ENCODE results near the gene LRRN1. TPM values are rescaled to one million over a fixed set of nuclear protein-coding genes. Genes with fewer than 3 reads are reported as not detected.
"Not testable (repeated sequence)": the region's sequence is repeated elsewhere in the genome, so short reads cannot be mapped to it uniquely, and the experiment has no call there.

The LRRN1 gene
- total RNA-seq, 5 donors from 2014 or later (not counting 1 experiment from before 2014, with no cell fraction given), result 0.20 to 7.8 (median 1.2) TPM

GRCh38 chr3:3817865-3818264 lies 18.6 kb downstream of the LRRN1 start:
- no peak for ATAC-seq (replicated peaks in 1 of 4)
- POLR2A ChIA-PET, result no interaction called here
- CTCF ChIA-PET, result no interaction called here

GRCh38 chr3:3821777-3822176 lies 22.5 kb downstream of the LRRN1 start:
- Histone ChIP-seq H3K27ac (ENCODE audit: low read length) (no peak overlapping the region), H3K4me1 (ENCODE audit: control insufficient read depth in 1 of 2, extremely low read depth in 1 of 2, insufficient read depth in 2 of 2, low read length in 2 of 2) (no peaks in the 10 kb centered on the region), H3K27me3 (replicated peaks in 1 of 2; ENCODE audit: control insufficient read depth in 2 of 2, extremely low read depth in 1 of 2, insufficient read depth in 2 of 2, low read length in 1 of 2) (no peaks in the 10 kb centered on the region), H3K36me3 (ENCODE audit: control insufficient read depth in 2 of 2, extremely low read depth in 1 of 2, insufficient read depth in 1 of 2, low read length in 1 of 2) (no peaks in the 10 kb centered on the region), H3K4me3 (ENCODE audit: control insufficient read depth in 1 of 2, extremely low read depth in 1 of 2, low read length in 1 of 2) (no peak overlapping the region), H3K9me3 (no peaks in the 10 kb centered on the region)
- ATAC-seq (replicated peaks in 1 of 4) (no peak), DNase-seq (no peak)
- POLR2A ChIA-PET, result interaction anchor here in 1 of 2 donors (0.6 kb wide), 1 partner anchor 1274 kb away, joined by 4 read pairs; no protein-coding TSS in a partner anchor
- Mint-ChIP-seq H3K27ac (no peak overlapping the region), H3K27me3 (no peaks in the 10 kb centered on the region), H3K4me3 (no peak overlapping the region), H3K4me1 (no peaks in the 10 kb centered on the region), H3K36me3 (peaks cover 7% of the 10 kb centered on the region), H3K9me3 (no peaks in the 10 kb centered on the region)
- WGBS (ENCODE audit: insufficient coverage), result 82% methylated on average over 4 of the region's 4 CpGs
- CTCF ChIA-PET, result no interaction called here

More at GRCh38 chr3:3817865-3818264, 18.6 kb downstream of the LRRN1 start:
- H3K27me3 Mint-ChIP-seq, result no peaks in the 10 kb centered on the region
- no CpG with 5 or more reads among the region's 5 CpGs for WGBS (ENCODE audit: insufficient coverage)
- no peak overlapping the region for H3K4me3 ChIP-seq (ENCODE audit: control insufficient read depth in 1 of 2, extremely low read depth in 1 of 2, low read length in 1 of 2)
- H3K27me3 ChIP-seq (replicated peaks in 1 of 2; ENCODE audit: control insufficient read depth in 2 of 2, extremely low read depth in 1 of 2, insufficient read depth in 2 of 2, low read length in 1 of 2), result no peaks in the 10 kb centered on the region
- H3K27ac ChIP-seq (ENCODE audit: low read length), result no peak overlapping the region
- H3K4me1 Mint-ChIP-seq, result no peaks in the 10 kb centered on the region
- no peak overlapping the region for H3K4me3 Mint-ChIP-seq
- H3K4me1 ChIP-seq (ENCODE audit: control insufficient read depth in 1 of 2, extremely low read depth in 1 of 2, insufficient read depth in 2 of 2, low read length in 2 of 2), result no peaks in the 10 kb centered on the region
- DNase-seq, result no peak
- no peaks in the 10 kb centered on the region for H3K9me3 ChIP-seq
- no peak overlapping the region for H3K27ac Mint-ChIP-seq
- no peaks in the 10 kb centered on the region for H3K36me3 ChIP-seq (ENCODE audit: control insufficient read depth in 2 of 2, extremely low read depth in 1 of 2, insufficient read depth in 1 of 2, low read length in 1 of 2)
- no peaks in the 10 kb centered on the region for H3K9me3 Mint-ChIP-seq
- peaks cover 7% of the 10 kb centered on the region for H3K36me3 Mint-ChIP-seq

- WGBS (ENCODE audit: insufficient coverage), result 100% methylated on average over 3 of the region's 3 CpGs
- H3K4me3 ChIP-seq (ENCODE audit: control insufficient read depth in 1 of 2, extremely low read depth in 1 of 2, low read length in 1 of 2), result no peak overlapping the region
- no peaks in the 10 kb centered on the region for H3K4me1 Mint-ChIP-seq
- no peaks in the 10 kb centered on the region for H3K4me1 ChIP-seq (ENCODE audit: control insufficient read depth in 1 of 2, extremely low read depth in 1 of 2, insufficient read depth in 2 of 2, low read length in 2 of 2)
- no peaks in the 10 kb centered on the region for H3K27me3 Mint-ChIP-seq
- H3K9me3 Mint-ChIP-seq, result peaks cover 0 to under 1% (median 0%) of the 10 kb centered on the region in 3 donors
- CTCF ChIA-PET, result no interaction called here
- H3K4me3 Mint-ChIP-seq, result no peak overlapping the region
- no peaks in the 10 kb centered on the region for H3K27me3 ChIP-seq (replicated peaks in 1 of 2; ENCODE audit: control insufficient read depth in 2 of 2, extremely low read depth in 1 of 2, insufficient read depth in 2 of 2, low read length in 1 of 2)
- H3K36me3 Mint-ChIP-seq, result peaks cover 4% of the 10 kb centered on the region
- POLR2A ChIA-PET, result no interaction called here
- no peak overlapping the region for H3K27ac ChIP-seq (ENCODE audit: low read length)
- no peak overlapping the region for H3K27ac Mint-ChIP-seq
- no peaks in the 10 kb centered on the region for H3K36me3 ChIP-seq (ENCODE audit: control insufficient read depth in 2 of 2, extremely low read depth in 1 of 2, insufficient read depth in 1 of 2, low read length in 1 of 2)
- no peaks in the 10 kb centered on the region for H3K9me3 ChIP-seq
- no peak for ATAC-seq (replicated peaks in 1 of 4)
- DNase-seq, result no peak
Measured at GRCh38 chr3:3825035-3825434, 25.8 kb downstream of the LRRN1 start.

- no peak for ATAC-seq (replicated peaks in 1 of 4)
- Histone ChIP-seq H3K4me1 (ENCODE audit: control insufficient read depth in 1 of 2, extremely low read depth in 1 of 2, insufficient read depth in 2 of 2, low read length in 2 of 2) (no peaks in the 10 kb centered on the region), H3K27ac (ENCODE audit: low read length) (no peak overlapping the region), H3K36me3 (ENCODE audit: control insufficient read depth in 2 of 2, extremely low read depth in 1 of 2, insufficient read depth in 1 of 2, low read length in 1 of 2) (no peaks in the 10 kb centered on the region), H3K27me3 (replicated peaks in 1 of 2; ENCODE audit: control insufficient read depth in 2 of 2, extremely low read depth in 1 of 2, insufficient read depth in 2 of 2, low read length in 1 of 2) (no peaks in the 10 kb centered on the region), H3K4me3 (ENCODE audit: control insufficient read depth in 1 of 2, extremely low read depth in 1 of 2, low read length in 1 of 2) (no peak overlapping the region), H3K9me3 (no peaks in the 10 kb centered on the region)
- CTCF ChIA-PET, result no interaction called here
- peaks cover 0 to 4% (median 2%) of the 10 kb centered on the region in 3 donors for H3K9me3 Mint-ChIP-seq
- no peak overlapping the region for H3K27ac Mint-ChIP-seq
- POLR2A ChIA-PET, result no interaction called here
- 86% methylated on average over 2 of the region's 4 CpGs for WGBS (ENCODE audit: insufficient coverage)
- no peaks in the 10 kb centered on the region for H3K36me3 Mint-ChIP-seq
- no peak for DNase-seq
- no peaks in the 10 kb centered on the region for H3K27me3 Mint-ChIP-seq
- H3K4me1 Mint-ChIP-seq, result no peaks in the 10 kb centered on the region
- no peak overlapping the region for H3K4me3 Mint-ChIP-seq
Measured at GRCh38 chr3:3826521-3826920, 27.3 kb downstream of the LRRN1 start.

- CTCF ChIA-PET, result no interaction called here
- no peak for DNase-seq
Measured at GRCh38 chr3:3827111-3827510, 27.9 kb downstream of the LRRN1 start.

GRCh38 chr3:3828417-3828816 lies 29.2 kb downstream of the LRRN1 start:
- H3K9me3 ChIP-seq; H3K27ac Mint-ChIP-seq; H3K36me3 ChIP-seq (ENCODE audit: control insufficient read depth in 2 of 2, extremely low read depth in 1 of 2, insufficient read depth in 1 of 2, low read length in 1 of 2); POLR2A ChIA-PET; H3K36me3 Mint-ChIP-seq; H3K4me1 Mint-ChIP-seq; H3K4me3 ChIP-seq (ENCODE audit: control insufficient read depth in 1 of 2, extremely low read depth in 1 of 2, low read length in 1 of 2); H3K27me3 Mint-ChIP-seq; DNase-seq; ATAC-seq (replicated peaks in 1 of 4); H3K27me3 ChIP-seq (replicated peaks in 1 of 2; ENCODE audit: control insufficient read depth in 2 of 2, extremely low read depth in 1 of 2, insufficient read depth in 2 of 2, low read length in 1 of 2); H3K4me1 ChIP-seq (ENCODE audit: control insufficient read depth in 1 of 2, extremely low read depth in 1 of 2, insufficient read depth in 2 of 2, low read length in 2 of 2); H3K4me3 Mint-ChIP-seq; H3K27ac ChIP-seq (ENCODE audit: low read length); CTCF ChIA-PET: not testable (repeated sequence)
- 75% methylated on average over 2 of the region's 3 CpGs for WGBS (ENCODE audit: insufficient coverage)
- peaks cover 8 to 11% (median 9%) of the 10 kb centered on the region in 3 donors for H3K9me3 Mint-ChIP-seq

More at GRCh38 chr3:3827111-3827510, 27.9 kb downstream of the LRRN1 start:
- POLR2A ChIA-PET, result no interaction called here
- Histone ChIP-seq H3K9me3 (no peaks in the 10 kb centered on the region), H3K27me3 (replicated peaks in 1 of 2; ENCODE audit: control insufficient read depth in 2 of 2, extremely low read depth in 1 of 2, insufficient read depth in 2 of 2, low read length in 1 of 2) (no peaks in the 10 kb centered on the region), H3K4me1 (ENCODE audit: control insufficient read depth in 1 of 2, extremely low read depth in 1 of 2, insufficient read depth in 2 of 2, low read length in 2 of 2) (no peaks in the 10 kb centered on the region), H3K36me3 (ENCODE audit: control insufficient read depth in 2 of 2, extremely low read depth in 1 of 2, insufficient read depth in 1 of 2, low read length in 1 of 2) (no peaks in the 10 kb centered on the region), H3K4me3 (ENCODE audit: control insufficient read depth in 1 of 2, extremely low read depth in 1 of 2, low read length in 1 of 2) (no peak overlapping the region), H3K27ac (ENCODE audit: low read length) (no peak overlapping the region)
- no peak for ATAC-seq (replicated peaks in 1 of 4)
- Mint-ChIP-seq H3K4me1 (no peaks in the 10 kb centered on the region), H3K36me3 (no peaks in the 10 kb centered on the region), H3K27me3 (no peaks in the 10 kb centered on the region), H3K4me3 (no peak overlapping the region), H3K9me3 (peaks cover 0 to 4% (median 2%) of the 10 kb centered on the region in 3 donors), H3K27ac (no peak overlapping the region)
- 83% methylated on average over 1 of the region's 1 CpG for WGBS (ENCODE audit: insufficient coverage)

- Histone ChIP-seq H3K27me3 (replicated peaks in 1 of 2; ENCODE audit: control insufficient read depth in 2 of 2, extremely low read depth in 1 of 2, insufficient read depth in 2 of 2, low read length in 1 of 2) (no peaks in the 10 kb centered on the region), H3K9me3 (peaks cover 2% of the 10 kb centered on the region), H3K4me1 (ENCODE audit: control insufficient read depth in 1 of 2, extremely low read depth in 1 of 2, insufficient read depth in 2 of 2, low read length in 2 of 2) (no peaks in the 10 kb centered on the region), H3K36me3 (ENCODE audit: control insufficient read depth in 2 of 2, extremely low read depth in 1 of 2, insufficient read depth in 1 of 2, low read length in 1 of 2) (no peaks in the 10 kb centered on the region), H3K27ac (ENCODE audit: low read length) (no peak overlapping the region), H3K4me3 (ENCODE audit: control insufficient read depth in 1 of 2, extremely low read depth in 1 of 2, low read length in 1 of 2) (no peak overlapping the region)
- POLR2A ChIA-PET, result no interaction called here
- Mint-ChIP-seq H3K27me3 (no peaks in the 10 kb centered on the region), H3K9me3 (peaks cover 14 to 34% (median 18%) of the 10 kb centered on the region in 3 donors), H3K27ac (peak overlapping the region in 1 of 2 donors; percentile 93), H3K4me1 (peaks cover 0 to 18% (median 6%) of the 10 kb centered on the region in 3 donors), H3K4me3 (peak overlapping the region in 1 of 3 donors; percentile 65), H3K36me3 (peaks cover 11% of the 10 kb centered on the region)
- DNase-seq (no peak), ATAC-seq (replicated peaks in 1 of 4) (peak in 1 of 4 experiments; percentile 56)
- CTCF ChIA-PET, result no interaction called here
- no CpG with 5 or more reads among the region's 3 CpGs for WGBS (ENCODE audit: insufficient coverage)
Measured at GRCh38 chr3:3836845-3837244, 37.6 kb downstream of the LRRN1 start.

Data from T-cell (primary cell).